ENCODE data around the gene JARID2.

DNA sequence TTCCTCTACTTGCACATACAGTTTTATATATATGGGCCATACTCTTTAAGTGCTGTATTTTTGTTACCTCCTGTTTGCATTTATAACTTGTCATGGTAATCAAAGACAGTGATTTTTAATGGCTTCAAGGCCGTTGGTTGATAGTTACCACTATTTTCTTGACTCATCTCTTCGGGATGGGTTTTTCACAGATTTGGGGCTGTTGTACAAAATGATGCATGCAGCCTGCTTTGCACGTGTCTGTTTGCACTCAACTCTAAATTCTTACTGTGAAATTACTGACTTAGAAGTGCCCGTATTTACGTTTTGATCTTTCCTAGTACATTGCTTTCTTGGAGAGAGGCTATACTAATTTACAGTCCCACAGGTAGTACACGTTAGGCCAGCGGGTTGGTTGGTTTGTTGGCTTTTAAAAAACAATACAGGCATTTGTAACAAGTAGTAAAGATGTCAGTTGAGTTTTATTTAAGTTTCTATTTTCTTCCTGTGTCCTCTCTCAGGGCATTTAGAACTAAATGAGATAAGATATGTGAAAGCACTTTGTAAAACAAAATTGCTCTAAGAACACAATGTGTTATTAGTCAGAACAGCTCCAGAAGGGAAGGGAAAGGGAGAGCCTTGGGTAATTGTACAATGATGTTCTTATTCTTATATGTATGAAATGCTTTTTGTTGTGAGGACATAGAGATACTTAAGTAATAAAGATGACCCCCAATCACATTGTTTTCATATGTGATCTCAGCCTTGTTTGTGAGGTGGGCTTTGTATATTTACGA lies 11.7 kb downstream of the JARID2 start:
- TF ChIP-seq GATA2 (IDR thresholded peaks at IDR 0.05; ENCODE audit: low read depth, low read length): no peak
- no peak for TF ChIP-seq GATA3 (IDR thresholded peaks at IDR 0.05; ENCODE audit: low read depth, low read length)

All from SH-SY5Y (cell line).